ENCODE data around the gene RBKS. TPM values are rescaled to one million over a fixed set of nuclear protein-coding genes. Genes with fewer than 3 reads are reported as not detected.

RBKS gene
- total RNA-seq, 2 experiments from 2014 or later, result 1.2 TPM

GRCh38 chr2:27736890-27737204, 153.3 kb downstream of the RBKS start:
- Mint-ChIP-seq H3K27ac (peak overlapping the region; percentile 58), H3K4me1 (peaks cover 17% of the 10 kb centered on the region), H3K36me3 (ENCODE audit: low read depth) (no peaks in the 10 kb centered on the region), H3K4me3 (no peak overlapping the region), H3K9me3 (no peaks in the 10 kb centered on the region), H3K27me3 (no peaks in the 10 kb centered on the region)
- POLR2A ChIA-PET, result no interaction called here
- CTCF ChIA-PET, result interaction anchor here (1.0 to 1.5 kb wide), 3 partner anchors 15 to 33 kb away, joined by 3 to 5 read pairs (median 4); no protein-coding TSS in a partner anchor
- DNase-seq, result no peak

DNA sequence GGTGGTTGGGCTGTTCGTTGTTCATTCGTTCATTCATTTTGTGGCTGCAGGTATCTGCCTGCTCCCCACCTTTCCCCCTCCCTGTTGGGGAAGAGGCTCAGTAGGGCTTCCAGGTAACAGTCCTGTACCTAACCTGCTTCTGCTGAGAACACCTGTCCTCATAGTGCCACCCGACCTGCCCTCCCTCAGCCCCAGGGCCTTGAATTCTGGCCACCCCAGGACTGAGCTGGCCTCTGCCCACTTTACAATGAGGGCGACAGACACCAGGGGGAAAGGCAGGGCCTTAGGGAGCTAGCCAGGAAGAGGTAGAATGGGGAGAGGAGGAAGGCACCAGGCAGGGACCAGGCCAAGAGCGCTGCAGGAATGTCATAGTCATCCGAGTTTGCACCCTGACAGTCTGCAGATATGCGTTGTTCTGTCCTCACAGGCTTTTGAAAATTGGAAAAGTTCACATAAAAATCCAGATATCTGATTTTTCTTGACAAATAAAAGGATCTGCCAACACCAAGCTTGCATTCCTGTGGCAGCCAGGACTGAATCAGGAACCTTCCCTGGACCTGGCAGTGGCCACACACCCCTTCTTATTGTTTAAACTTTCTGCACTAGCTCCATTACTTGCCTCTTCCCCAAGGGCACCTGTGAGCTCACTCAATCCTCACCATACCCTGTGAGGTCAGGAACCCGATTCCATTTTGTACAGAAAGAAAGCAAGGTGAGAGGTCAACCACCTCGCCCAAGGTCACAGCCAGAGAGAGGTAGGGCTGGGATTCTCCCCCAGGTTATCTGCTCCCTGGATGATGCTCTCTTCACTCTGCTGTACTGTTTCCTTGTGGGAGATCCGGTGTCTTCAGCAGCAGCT, 153.9 kb downstream of the RBKS start:
- Mint-ChIP-seq H3K36me3 (ENCODE audit: low read depth) (no peaks in the 10 kb centered on the region), H3K9me3 (no peaks in the 10 kb centered on the region), H3K4me1 (peaks cover 17% of the 10 kb centered on the region), H3K4me3 (peak overlapping the region; percentile 19), H3K27ac (peak overlapping the region; percentile 72), H3K27me3 (no peaks in the 10 kb centered on the region)
- DNase-seq, result no peak
- ChIA-PET POLR2A (no interaction called here), CTCF (interaction anchor here (1.0 to 1.4 kb wide), 2 partner anchors 16 to 18 kb away, joined by 3 to 4 read pairs; no protein-coding TSS in a partner anchor)

GRCh38 chr2:27735263-27735904, 154.8 kb downstream of the RBKS start:
- CTCF ChIA-PET, result interaction anchor here (1.2 kb wide), 1 partner anchor 12 kb away, joined by 3 read pairs; no protein-coding TSS in a partner anchor
- Mint-ChIP-seq H3K27ac (peak overlapping the region; percentile 72), H3K9me3 (no peaks in the 10 kb centered on the region), H3K27me3 (no peaks in the 10 kb centered on the region), H3K36me3 (ENCODE audit: low read depth) (no peaks in the 10 kb centered on the region), H3K4me3 (peak overlapping the region; percentile 19), H3K4me1 (peaks cover 17% of the 10 kb centered on the region)
- peak; percentile 30 for DNase-seq
- POLR2A ChIA-PET, result no interaction called here

GRCh38 chr2:27734305-27734704, 155.9 kb downstream of the RBKS start:
- H3K36me3 Mint-ChIP-seq (ENCODE audit: low read depth), result no peaks in the 10 kb centered on the region
- H3K27ac Mint-ChIP-seq, result peak overlapping the region; percentile 31
- POLR2A ChIA-PET, result no interaction called here
- CTCF ChIA-PET, result no interaction called here
- no peaks in the 10 kb centered on the region for H3K9me3 Mint-ChIP-seq
- DNase-seq, result no peak
- no peaks in the 10 kb centered on the region for H3K27me3 Mint-ChIP-seq
- H3K4me1 Mint-ChIP-seq, result peaks cover 18% of the 10 kb centered on the region
- H3K4me3 Mint-ChIP-seq, result no peak overlapping the region

Other genes with a start within 250 kb of the RBKS start
- 10 to 100 TPM; 34.5 to 36.2 TPM for gene SUPT7L, start 226.8 kb downstream of the RBKS start, total RNA-seq
- 10 to 100 TPM; 22.7 to 23.5 TPM for gene SLC4A1AP, start 226.5 kb downstream of the RBKS start, total RNA-seq
- 10 to 100 TPM; 43.5 to 49.7 TPM for gene MRPL33, start 118.7 kb downstream of the RBKS start, total RNA-seq
- gene BABAM2, start 342 bp upstream of the RBKS start, total RNA-seq, result 10 to 100 TPM; 41.9 to 49.7 TPM